HCT116 (cell line): ENCODE results near the gene LDLRAD4.

ENCODE experiments used
- EZH2 ChIP-seq: fragments of 200-600 bp; sonication (generic); IDR thresholded peaks from 2 replicates; pipeline ENCODE4 v1.6.1; 2017; ENCODE audit warnings: antibody characterized with exemption, mixed run types
- EZH2phosphoT487 ChIP-seq: fragments of 200-600 bp; IDR thresholded peaks from 2 replicates; pipeline ENCODE4 v1.6.1; 2018; ENCODE audit warnings: antibody characterized with exemption, borderline replicate concordance
- MAX ChIP-seq: IDR thresholded peaks from 2 replicates; pipeline ENCODE4 v1.6.1; 2012
- POLR2A ChIP-seq: IDR thresholded peaks from 2 replicates; pipeline ENCODE4 v1.7.0; 2011; ENCODE audit warnings: borderline replicate concordance; ENCODE audit not compliant: insufficient read depth, insufficient read length; ENCODE audit errors: extremely low read depth
- RAD21 ChIP-seq: IDR thresholded peaks from 2 replicates; pipeline ENCODE4 v1.6.1; 2012; ENCODE audit warnings: low read depth, mild to moderate bottlenecking
- REST ChIP-seq: IDR thresholded peaks from 2 replicates; pipeline ENCODE4 v1.6.1; 2012; ENCODE audit warnings: low read depth
- YY1 ChIP-seq: IDR thresholded peaks from 2 replicates; pipeline ENCODE4 v1.6.1; 2011; ENCODE audit warnings: low read length, low read depth, moderate library complexity, mild to moderate bottlenecking; ENCODE audit not compliant: insufficient replicate concordance; ENCODE audit errors: extremely low read depth
- TF ChIP-seq, protein P1 (sequence below), 3 experiments: fragments of 200-600 bp in 1 of 3; sonication (generic) in 1 of 3; IDR thresholded peaks in 2 of 3; conservative IDR thresholded peaks in 1 of 3; 2 replicates each; pipeline ENCODE4 v1.5.1; 2012 to 2017; ENCODE audit warnings: low read depth in 2 of 3, low read length in 2 of 3, antibody characterized with exemption in 1 of 3, borderline replicate concordance in 1 of 3, control low read depth in 1 of 3, mild to moderate bottlenecking in 1 of 3, mixed read lengths in 1 of 3, mixed run types in 1 of 3, moderate library complexity in 1 of 3; ENCODE audit not compliant: insufficient read depth in 1 of 3

GRCh38 chr18:13380691-13381070 is 162.1 kb downstream of the LDLRAD4 start:
- TF ChIP-seq MAX, result no peak
- no peak for TF ChIP-seq EZH2phosphoT487
- TF ChIP-seq, protein P1, sequence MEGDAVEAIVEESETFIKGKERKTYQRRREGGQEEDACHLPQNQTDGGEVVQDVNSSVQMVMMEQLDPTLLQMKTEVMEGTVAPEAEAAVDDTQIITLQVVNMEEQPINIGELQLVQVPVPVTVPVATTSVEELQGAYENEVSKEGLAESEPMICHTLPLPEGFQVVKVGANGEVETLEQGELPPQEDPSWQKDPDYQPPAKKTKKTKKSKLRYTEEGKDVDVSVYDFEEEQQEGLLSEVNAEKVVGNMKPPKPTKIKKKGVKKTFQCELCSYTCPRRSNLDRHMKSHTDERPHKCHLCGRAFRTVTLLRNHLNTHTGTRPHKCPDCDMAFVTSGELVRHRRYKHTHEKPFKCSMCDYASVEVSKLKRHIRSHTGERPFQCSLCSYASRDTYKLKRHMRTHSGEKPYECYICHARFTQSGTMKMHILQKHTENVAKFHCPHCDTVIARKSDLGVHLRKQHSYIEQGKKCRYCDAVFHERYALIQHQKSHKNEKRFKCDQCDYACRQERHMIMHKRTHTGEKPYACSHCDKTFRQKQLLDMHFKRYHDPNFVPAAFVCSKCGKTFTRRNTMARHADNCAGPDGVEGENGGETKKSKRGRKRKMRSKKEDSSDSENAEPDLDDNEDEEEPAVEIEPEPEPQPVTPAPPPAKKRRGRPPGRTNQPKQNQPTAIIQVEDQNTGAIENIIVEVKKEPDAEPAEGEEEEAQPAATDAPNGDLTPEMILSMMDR (IDR thresholded peaks at IDR 0.05 in 2 of 3, conservative IDR thresholded peaks at IDR 0.05 in 1 of 3; ENCODE audit: borderline replicate concordance in 1 of 3, insufficient read depth in 1 of 3, low read depth in 2 of 3, low read length in 2 of 3), result no peak
- no peak for TF ChIP-seq YY1
- no peak for TF ChIP-seq EZH2
- TF ChIP-seq POLR2A, result no peak
- TF ChIP-seq REST, result no peak
- no peak for TF ChIP-seq RAD21
